GM19324 (cell line): ENCODE data around the gene PTPRN2.
"Not testable (repeated sequence)": the region's sequence is repeated elsewhere in the genome, so short reads cannot be mapped to it uniquely, and the experiment has no call there.

Source experiments
- ATAC-seq: cut with Tn5 transposase; IDR thresholded peaks from one replicate; pipeline ENCODE4 v1.9.1; 2021; ENCODE audit warnings: mild to moderate bottlenecking, moderate library complexity; ENCODE audit not compliant: unreplicated experiment, low FRiP score

Gene PTPRN2

DNA sequence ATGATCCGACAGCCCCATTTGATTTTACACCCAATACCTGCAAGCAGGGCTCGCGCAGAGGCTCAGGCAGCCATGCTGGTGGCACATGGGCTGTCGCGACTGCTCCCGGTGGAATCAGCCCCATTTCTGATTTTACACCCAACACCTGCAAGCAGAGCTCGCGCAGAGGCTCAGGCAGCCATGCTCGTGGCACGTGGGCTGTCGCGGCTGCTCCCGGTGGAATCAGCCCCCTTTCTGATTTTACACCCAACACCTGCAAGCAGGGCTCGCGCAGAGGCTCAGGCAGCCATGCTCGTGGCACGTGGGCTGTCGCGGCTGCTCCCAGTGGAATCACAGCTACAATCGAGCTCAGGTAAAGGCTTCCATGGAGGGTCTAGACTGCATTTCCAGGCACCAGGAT, 244.1 kb downstream of the PTPRN2 start:
- ATAC-seq: no peak

DNA sequence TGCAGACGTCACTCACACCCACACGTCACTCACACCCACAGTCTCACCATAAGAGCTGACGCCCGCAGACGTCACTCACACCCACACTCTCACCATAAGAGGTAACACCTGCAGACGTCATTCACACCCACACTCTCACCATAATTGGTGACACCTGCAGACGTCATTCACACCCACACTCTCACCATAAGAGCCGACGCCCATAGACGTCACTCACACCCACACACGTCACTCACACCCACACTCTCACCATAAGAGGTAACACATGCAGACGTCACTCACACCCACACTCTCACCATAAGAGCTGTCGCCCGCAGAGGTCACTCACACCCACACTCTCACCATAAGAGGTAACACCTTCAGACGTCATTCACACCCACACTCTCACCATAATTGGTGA, 246.5 kb downstream of the PTPRN2 start:
- not testable (repeated sequence) for ATAC-seq

DNA sequence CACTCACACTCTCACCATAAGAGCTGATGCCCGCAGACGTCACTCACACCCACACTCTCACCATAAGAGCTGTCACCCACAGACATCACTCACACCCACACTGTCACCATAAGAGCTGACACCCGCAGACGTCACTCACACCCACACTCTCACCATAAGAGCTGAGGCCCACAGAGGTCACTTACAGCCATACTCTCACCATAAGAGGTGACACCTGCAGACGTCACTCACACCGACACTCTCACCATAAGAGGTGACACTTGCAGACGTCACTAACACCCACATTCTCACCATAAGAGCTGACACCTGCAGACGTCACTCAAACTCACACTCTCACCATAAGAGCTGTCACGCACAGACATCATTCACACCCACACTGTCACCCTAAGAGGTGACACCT, 250.7 kb downstream of the PTPRN2 start:
- ATAC-seq: not testable (repeated sequence)

DNA sequence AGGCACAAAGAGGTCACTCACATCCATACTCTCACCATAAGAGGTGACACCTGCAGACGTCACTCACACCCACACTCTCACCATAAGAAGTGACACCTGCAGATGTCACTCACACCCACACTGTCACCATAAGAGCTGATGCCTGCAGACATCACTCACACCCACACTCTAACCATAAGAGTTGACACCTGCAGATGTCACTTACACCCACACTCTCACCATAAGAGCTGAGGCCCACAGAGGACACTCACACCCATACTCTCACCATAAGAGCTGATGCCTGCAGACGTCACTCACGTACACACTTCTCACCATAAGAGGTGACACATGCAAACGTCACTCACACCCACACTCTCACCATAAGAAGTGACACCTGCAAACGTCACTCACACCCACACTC, 255.1 kb downstream of the PTPRN2 start:
- not testable (repeated sequence) for ATAC-seq

DNA sequence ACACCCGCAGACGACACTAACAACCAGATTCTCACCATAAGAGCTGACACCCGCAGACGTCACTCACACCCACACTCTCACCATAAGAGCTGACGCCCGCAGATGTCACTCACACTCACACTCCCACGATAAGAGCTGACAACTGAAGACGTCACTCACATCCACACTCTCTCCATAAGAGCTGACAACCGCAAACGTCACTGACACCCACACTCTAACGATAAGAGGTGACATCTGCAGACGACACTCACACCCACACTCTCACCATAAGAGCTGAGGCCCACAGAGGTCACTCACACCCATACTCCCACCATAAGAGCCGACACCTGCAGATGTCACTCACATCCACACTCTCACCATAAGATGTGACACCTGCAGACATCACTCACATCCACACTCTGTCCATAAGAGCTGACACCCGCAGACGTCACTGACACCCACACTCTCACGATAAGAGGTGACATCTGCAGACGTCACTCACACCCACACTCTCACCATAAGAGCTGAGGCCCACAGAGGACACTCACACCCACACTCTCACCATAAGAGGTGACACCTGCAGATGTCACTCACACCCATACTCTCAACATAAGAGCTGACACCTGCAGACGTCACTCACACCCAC, 255.7 kb downstream of the PTPRN2 start:
- ATAC-seq: not testable (repeated sequence)

DNA sequence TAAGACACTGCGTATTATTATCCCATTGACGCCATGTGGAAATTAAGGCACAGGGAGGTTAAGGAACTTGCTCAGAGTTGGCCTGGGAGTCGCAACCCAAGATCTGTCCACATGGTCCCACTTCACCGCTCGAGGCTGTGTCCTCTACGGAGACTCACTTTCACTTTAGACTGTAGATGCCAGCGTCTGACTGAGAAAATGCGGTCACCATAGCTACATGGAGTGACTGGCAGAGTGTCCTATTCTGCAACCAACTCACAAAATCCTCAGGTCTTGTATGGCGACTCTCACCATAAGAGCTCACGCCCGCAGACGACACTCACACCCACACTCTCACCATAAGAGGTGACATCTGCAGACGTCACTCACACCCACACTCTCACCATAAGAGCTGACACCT, 257.9 kb downstream of the PTPRN2 start:
- ATAC-seq: no peak

DNA sequence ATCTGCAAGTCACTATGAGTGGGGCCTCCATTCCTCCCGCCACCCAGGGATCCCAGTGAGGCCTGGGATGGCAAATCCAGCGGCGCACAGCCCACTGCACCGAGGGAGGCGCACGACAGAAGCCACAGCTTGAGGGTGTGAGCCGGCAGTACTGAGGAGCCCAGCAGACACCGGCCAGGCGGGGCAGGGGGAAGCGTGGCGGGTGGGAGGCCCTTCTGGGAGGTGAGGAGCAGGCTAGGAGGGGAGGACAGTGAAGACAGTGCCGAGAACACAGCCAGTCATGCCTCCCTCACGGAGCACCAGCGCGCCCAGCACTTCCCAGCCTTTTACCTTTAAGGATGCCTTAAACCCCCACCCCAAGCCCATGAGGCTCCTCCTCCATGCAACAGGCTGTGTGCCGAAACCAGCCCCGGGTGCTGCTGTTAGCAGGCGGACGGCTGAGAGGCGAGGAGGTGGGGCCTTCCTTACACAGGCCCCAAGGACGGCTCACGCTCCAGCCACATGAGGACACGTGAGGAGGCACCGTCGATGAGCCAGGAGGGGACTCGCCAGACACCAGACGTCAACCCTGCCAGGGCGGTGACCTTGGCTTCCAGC, 258.5 kb downstream of the PTPRN2 start:
- no peak for ATAC-seq

DNA sequence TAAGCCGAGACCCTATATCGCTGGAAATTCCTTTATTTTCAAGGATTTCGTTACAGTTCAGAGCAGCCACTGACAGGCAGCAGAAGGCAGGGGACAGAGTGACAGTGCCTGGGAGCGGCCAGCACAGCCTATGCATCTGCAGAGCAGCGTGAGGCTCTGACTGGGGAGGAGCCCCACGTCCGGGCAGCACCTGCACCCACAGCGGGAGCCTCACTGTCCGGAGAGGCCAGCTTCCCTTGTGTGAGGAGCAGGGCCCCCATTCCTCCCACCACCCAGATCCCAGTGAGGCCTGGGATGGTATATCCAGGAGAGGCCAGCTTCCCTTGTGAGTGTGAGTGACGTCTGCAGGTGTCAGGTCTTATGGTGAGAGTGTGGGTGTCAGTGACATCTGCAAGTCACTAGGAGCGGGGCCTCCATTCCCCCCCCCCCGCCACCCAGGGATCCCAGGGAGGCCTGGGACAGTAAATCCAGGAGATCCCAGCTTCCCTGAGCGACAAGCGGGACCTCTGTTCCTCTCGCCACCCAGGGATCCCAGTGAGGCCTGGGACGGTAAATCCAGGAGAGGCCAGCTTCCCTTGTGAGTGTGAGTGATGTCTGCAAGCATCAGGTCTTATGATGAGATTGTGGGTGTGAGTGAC, 259.1 kb downstream of the PTPRN2 start:
- ATAC-seq: no peak

DNA sequence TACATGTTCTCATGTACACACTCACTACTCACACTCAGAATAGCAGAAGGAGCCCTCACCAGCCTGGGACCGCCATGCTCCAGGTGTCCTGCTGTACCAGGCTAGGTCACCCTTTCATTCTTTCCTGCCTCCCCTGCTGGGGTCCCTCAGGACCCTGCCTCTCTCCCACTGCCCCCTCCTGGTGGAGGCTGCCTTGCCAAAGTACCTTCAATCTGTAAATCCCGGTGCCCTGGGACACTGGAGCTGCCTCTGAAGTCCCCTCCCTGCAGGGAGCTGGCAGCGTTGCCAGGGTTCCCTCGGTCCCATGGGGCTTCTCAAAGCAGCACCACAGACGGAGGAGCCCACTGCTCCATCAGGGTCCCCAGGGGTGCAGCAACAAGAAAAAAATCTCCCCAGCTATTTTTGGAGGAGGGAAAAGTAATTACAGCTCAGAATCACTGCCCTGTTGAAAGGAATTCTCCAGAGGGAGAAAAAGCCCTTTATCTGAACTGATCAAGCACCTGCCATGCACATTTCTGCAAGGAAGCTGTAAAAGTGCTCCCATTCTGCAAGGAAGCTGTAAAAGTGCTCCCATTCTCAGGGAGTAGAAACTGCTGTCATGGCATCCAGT, 259.9 kb downstream of the PTPRN2 start:
- ATAC-seq: no peak

DNA sequence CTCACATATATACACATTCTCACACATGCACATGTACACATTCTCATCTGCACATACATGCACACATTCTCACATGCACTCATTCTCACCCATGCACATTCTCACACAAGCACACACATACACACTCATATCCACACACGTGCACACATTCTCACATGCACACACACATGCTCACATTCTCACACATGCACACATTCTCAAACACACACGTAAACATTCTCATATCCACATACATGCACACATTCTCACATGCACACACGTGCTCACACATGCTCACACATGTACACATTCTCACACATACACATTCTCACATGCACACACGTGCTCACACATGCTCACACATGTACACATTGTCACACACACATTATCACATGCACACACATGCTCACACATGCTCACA, 260.6 kb downstream of the PTPRN2 start:
- no peak for ATAC-seq

DNA sequence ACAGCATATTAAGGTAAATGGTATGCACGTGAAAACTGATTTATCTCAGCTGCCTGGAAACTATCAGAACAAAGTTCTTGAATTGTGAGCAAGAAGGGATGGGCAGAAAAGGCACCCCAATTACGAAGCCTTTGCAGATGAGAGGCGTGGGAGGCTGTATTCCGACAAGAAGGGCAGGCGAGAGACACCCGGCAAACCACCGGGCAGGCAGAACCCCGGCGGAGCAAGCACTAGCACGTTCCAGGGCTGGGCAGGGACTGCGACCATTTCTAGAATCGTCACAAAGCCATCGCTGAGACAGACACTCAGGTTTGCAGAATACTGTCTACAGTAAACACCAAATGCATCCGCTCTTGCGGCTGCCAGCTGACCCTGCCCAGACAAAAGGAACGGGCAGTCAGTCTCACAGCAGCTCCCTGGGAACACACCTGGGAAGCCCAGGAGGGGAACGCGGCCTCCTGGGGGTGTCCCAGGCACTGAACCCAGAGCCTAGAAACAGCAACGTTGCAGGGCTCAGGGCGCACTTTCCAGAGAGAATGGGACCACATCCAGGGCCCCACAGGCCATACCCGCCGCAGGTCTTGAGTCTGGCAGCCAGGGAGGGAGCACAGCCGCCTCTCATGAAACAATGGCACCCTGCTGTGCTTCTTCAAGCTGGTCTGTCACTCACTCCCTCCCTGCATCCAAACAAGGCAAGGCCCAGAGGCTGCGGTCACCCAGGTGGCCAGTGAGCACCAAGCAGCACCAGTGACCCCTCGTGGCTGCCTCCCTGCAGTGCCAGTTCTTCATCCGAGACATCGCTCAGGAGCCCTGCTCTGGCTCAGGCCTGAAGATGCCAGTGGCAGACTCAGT, 261.9 kb downstream of the PTPRN2 start:
- ATAC-seq: no peak

DNA sequence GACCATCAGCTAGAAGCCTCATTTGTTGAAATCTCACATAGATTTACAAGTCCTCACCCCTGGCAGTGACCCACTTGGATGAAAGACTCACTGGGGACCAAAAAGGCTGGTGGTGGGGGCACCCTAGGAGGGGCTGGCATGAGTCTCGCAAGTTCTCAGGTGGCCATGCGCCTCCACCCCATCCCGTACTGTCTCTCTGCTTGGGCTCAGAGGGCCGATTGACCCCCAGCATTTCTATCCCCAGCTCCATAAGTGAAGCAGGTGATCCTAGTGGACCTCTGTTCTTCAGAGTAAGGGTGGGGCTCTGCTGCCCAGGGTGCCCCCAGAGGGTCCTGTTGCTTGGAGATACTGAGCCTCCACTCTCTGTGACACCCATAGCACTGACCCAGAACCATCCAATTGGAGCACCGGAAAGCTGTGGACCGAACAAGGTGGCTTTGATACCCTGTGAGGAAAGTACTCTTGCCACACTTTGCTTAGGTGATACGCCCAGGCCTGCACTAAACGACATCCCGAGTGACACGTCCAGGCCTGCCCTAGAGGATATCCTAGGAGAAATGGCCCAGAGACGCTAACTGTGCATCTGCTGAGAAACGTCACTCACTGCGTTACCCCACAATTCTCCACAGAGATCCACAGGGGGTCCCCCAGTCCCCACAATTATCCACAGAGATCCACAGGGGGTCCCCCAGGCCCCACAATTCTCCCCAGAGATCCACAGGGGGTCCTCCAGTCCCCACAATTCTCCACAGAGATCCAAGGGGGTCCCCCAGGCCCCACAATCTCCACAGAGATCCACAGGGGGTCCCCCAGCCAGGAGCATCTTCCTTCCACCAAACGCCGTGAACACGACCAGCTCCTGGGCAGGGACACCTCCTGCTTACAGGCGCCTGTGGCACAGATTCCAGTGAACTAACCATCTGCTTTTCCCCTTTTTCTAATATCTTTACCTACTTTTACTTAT, 262.9 kb downstream of the PTPRN2 start:
- no peak for ATAC-seq

DNA sequence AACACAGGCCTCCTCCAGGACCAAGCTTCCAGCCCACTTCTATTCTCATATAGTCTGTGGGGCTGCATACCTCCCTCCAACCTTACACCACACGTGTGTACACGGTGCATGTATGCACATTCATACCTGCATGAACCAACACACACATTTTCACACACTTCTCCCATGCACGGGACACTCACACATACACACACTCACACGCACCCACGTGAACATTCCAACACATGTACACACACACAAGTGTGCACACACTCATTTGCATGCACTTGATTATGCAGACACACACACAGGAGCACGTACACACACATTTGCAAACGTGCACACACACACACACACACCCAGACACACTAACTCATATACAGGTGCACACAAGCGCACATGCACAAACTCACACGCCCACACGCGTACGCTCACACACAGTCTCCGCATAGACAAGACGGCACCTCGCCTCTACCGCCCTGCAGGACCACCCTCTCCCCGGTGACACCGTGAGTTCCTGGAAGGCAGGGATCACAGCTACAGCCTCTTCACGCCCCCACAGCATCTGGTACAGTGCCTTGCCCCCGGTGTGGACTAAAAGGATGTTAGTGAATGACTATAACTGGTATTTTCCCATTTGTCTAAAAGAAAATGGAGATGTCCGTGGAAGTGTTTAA, 263.8 kb downstream of the PTPRN2 start:
- ATAC-seq: no peak

DNA sequence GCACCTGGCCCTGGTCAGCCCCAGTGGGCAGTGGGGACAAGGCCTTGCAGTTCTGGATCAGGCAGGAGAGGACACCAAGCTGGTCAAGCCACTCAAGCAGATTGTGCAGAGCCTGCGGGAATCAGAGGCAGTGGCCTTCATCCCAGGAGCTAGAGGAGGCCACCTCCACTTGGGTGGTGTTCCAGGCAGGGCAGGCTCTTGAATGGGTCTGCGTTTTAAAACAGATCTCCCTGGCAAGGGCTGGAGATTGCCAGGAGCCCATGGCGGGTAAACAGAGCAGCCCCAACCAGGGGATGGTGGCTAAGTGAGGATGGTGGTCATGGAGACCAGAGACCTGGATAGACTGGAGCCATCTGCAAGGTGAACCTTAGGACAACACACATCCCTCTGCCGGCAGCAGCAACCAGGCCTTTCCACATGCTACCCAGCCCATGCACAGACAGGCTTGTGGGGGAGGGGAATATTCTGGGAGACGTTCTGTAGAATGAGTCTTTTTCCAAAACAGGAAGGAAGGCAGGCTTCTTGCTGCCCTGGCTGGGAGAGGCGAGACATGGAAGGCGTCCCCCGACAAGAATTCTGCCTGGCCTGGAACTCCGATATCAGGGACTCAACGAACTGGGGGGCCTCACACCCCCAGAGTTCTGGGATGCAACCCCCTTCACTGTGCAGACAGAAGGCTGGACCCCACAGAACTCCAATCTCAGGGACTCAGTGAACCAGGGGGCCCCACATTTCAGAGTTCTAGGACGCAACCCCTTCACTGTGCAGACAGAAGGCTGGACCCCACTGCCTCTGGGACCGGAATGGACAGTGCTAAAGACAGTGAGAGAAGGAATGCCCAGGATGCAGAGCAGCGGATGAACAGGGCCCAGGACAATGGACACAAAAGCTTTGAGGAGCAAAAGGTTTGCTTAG, 264.8 kb downstream of the PTPRN2 start:
- ATAC-seq: no peak

DNA sequence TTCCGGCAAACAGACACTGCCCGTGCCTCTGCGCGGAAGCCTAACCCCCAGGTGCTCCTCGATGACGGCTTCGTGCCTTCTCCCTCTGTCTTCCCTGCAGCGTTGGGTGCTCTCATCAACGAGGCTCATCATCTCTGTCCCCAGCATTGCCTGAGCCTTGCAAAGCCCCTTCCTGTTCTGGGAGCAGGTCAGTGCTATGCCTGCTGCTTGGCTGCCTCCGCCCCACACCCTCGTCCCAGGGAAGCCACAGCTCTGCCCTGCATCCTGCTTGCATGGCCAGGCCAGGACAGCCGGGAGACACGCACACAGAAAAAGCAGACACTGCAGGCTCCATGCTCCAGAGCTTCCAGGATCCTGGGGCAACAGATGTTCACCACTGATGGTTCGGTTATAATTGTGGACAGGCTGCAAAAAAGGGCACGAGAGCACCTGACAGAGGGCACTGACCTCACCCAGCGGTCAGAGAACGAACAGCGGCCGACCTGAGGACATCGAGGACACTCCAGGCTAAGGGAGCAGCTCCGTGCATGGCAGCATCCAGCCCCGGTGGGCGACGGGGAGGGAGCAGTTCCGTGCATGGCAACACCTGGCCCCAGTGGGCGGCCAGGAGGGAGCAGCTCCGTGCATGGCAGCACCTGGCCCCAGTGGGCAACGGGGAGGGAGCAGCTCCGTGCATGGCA, 265.5 kb downstream of the PTPRN2 start:
- ATAC-seq: no peak

DNA sequence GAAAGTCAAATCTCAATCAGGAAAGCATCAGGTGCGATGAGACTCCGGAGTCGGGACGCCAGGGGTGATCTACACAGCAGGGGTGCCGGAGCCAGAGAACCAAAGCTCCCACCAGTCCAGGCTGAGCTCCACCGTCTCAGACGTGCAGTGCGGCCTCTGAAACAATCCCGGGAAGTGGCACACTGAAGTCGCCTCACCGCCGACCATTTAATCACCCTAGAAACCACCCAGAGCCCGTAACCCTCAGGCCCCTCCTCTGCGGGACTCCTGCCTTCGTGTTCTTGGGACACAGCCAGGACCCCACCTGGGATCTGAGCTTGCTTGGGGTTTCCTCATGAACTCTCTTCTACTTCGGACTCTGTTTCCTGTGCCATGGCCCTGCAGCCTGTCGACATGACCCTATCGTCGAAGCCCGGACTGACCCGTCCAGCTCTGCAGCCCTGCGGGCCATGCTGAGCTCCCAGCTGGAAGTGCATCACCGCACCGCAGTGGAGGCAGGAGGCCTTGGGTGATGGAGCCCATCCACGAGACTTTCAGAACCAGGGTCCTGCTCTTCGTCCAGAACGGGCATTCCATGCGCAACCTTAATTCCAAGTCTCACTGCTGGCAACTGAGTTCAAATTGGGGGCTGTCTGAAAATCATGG, 266.4 kb downstream of the PTPRN2 start:
- ATAC-seq: no peak

DNA sequence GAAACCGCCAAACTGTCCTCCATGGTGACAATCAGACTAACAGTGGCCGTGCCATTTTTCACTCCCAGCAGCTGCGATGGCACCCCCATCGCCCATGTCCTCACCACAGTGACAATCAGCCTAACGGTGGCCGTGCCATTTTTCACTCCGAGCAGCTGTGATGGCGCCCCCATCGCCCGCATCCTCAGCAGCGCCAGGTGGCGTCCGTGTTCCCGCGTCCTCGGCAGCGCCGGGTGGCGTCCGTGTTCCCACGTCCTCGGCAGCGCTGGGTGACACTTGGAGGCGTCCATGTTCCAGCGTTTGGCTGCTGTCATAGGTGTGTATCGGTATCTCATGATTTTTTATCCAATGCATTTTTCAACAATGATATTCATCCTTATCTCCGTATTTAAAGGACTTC, 267.3 kb downstream of the PTPRN2 start:
- no peak for ATAC-seq
